K562 (cell line): ENCODE results near the gene RPTOR. TPM values are rescaled to one million over a fixed set of nuclear protein-coding genes. Genes with fewer than 3 reads are reported as not detected.
A peak's percentile ranks its signal among the peaks of the same experiment; 100 is the strongest.

Experiments used
- ARID1B ChIP-seq: fragments of 450-650 bp; IDR thresholded peaks from 2 replicates; pipeline ENCODE4 v1.6.1; 2016; ENCODE audit warnings: antibody characterized with exemption, mild to moderate bottlenecking, inconsistent platforms
- BCOR ChIP-seq: fragments of 450-650 bp; IDR thresholded peaks from 2 replicates; pipeline ENCODE4 v1.6.1; 2016
- CBFA2T2 ChIP-seq: fragments of 450-650 bp; conservative IDR thresholded peaks from 2 replicates; pipeline ENCODE4 v1.6.1; 2017; ENCODE audit warnings: mild to moderate bottlenecking
- HMGN3 ChIP-seq: IDR thresholded peaks from 2 replicates; pipeline ENCODE4 v1.6.1; 2011; ENCODE audit warnings: borderline replicate concordance, low read depth, mild to moderate bottlenecking, mixed read lengths, low read length; ENCODE audit not compliant: insufficient read length; ENCODE audit errors: extremely low read depth
- JUN ChIP-seq, 2 experiments: sonication (generic) in 1 of 2; formaldehyde crosslinking in 1 of 2; IDR thresholded peaks; 2 replicates each; pipeline versions ENCODE4 v1.6.1 to v1.8.0; 2012 to 2022; ENCODE audit warnings: borderline replicate concordance in 2 of 2, mild to moderate bottlenecking in 2 of 2, improper control_type of control experiment in 1 of 2, low read depth in 1 of 2, low read length in 1 of 2, missing genetic modification reagents in 1 of 2
- NR4A1 ChIP-seq, 2 experiments: fragments of 250-450 bp in 1 of 2; fragments of 450-650 bp in 1 of 2; sonication (Bioruptor Pico) in 1 of 2; IDR thresholded peaks; 2 replicates each; pipeline versions ENCODE4 v1.4.0 to v1.6.1; 2016 to 2020; ENCODE audit warnings: mild to moderate bottlenecking in 2 of 2, missing compliant biosample characterization in 1 of 2, missing genetic modification characterization in 1 of 2, moderate library complexity in 1 of 2
- PREB ChIP-seq: sonication (generic); formaldehyde crosslinking; IDR thresholded peaks from 2 replicates; pipeline ENCODE4 v1.8.1; 2023; ENCODE audit warnings: mild to moderate bottlenecking, missing genetic modification reagents
- SIN3A ChIP-seq, 2 experiments: fragments of 150-350 bp in 1 of 2; IDR thresholded peaks; 2 replicates each; pipeline ENCODE4 v1.6.1; 2011 to 2016; ENCODE audit warnings: borderline replicate concordance in 2 of 2, low read depth in 2 of 2, low read length in 2 of 2, mild to moderate bottlenecking in 2 of 2, moderate library complexity in 2 of 2; ENCODE audit not compliant: control insufficient read depth in 1 of 2
- SREBF2 ChIP-seq: sonication (generic); formaldehyde crosslinking; IDR thresholded peaks from 2 replicates; pipeline ENCODE4 v1.4.0; 2020; ENCODE audit warnings: mild to moderate bottlenecking, missing genetic modification reagents
- SRF ChIP-seq, 2 experiments: fragments of 250-450, 450-650 bp in 1 of 2; sonication (Bioruptor Pico) in 1 of 2; sonication (generic) in 1 of 2; formaldehyde crosslinking; IDR thresholded peaks; 2 replicates each; pipeline versions ENCODE4 v1.5.0 to v1.5.1; 2020 to 2022; ENCODE audit warnings: mild to moderate bottlenecking in 1 of 2, missing genetic modification reagents in 1 of 2
- YY1 ChIP-seq, 3 experiments: IDR thresholded peaks; 2 replicates each; pipeline ENCODE4 v1.6.1; 2011; ENCODE audit warnings: low read length in 2 of 3, mild to moderate bottlenecking in 2 of 3, moderate library complexity in 2 of 3, borderline replicate concordance in 1 of 3, control low read depth in 1 of 3, low read depth in 1 of 3; ENCODE audit not compliant: insufficient read depth in 3 of 3, insufficient replicate concordance in 2 of 3, control insufficient read depth in 1 of 3, insufficient read length in 1 of 3; ENCODE audit errors: extremely low read depth in 1 of 3
- ZC3H8 ChIP-seq: fragments of 450-650 bp; IDR thresholded peaks from 2 replicates; pipeline ENCODE4 v1.6.1; 2017
- ZFX ChIP-seq: sonication (generic); formaldehyde crosslinking; IDR thresholded peaks from 2 replicates; pipeline ENCODE4 v1.8.0; 2022; ENCODE audit warnings: mild to moderate bottlenecking, missing genetic modification reagents, moderate library complexity
- ZNF124 ChIP-seq: sonication (generic); formaldehyde crosslinking; IDR thresholded peaks from 2 replicates; pipeline ENCODE4 v1.8.1; 2022; ENCODE audit warnings: missing genetic modification reagents
- polyA plus RNA-seq, 8 experiments: library from polyadenylated mRNA; depleted of rRNA in 4 of 8; stranded (reverse) in 5 of 8; unstranded in 3 of 8; fragments of >200 nt; fragmentation: Nextera tagmentation in 2 of 8; fragmentation: Illumina TruSeq in 1 of 8; extraction: Ambion mirVana in 2 of 8; extraction: Trizol in 1 of 8; gene quantifications; 2 replicates each; pipeline versions ENCODE4 v1.2.1 to v1.2.3, GENCODE V29; 2011 to 2014; ENCODE audit warnings: inconsistent platforms in 1 of 8, missing spikeins in 1 of 8
- total RNA-seq, 7 experiments: library from RNA; depleted of rRNA in 6 of 7; stranded (reverse); fragments of >200 nt in 6 of 7; fragmentation: Illumina TruSeq in 2 of 7; extraction: Trizol in 2 of 7; gene quantifications; 2 replicates each; pipeline versions ENCODE4 v1.2.1 to v1.2.3, GENCODE V29; 2011 to 2021; ENCODE audit warnings: low replicate concordance in 1 of 7
- TF ChIP-seq, protein P1 (sequence below): fragments of 250-450 bp; sonication (Bioruptor Pico); IDR thresholded peaks from 2 replicates; pipeline ENCODE4 v1.9.0; 2021; ENCODE audit warnings: mild to moderate bottlenecking, inconsistent platforms
- TF ChIP-seq, protein P2 (sequence below): IDR thresholded peaks from 3 replicates; pipeline ENCODE4 v1.6.1; 2011; ENCODE audit warnings: borderline replicate concordance, mild to moderate bottlenecking; ENCODE audit not compliant: insufficient read length, insufficient read depth
- TF ChIP-seq, protein P3 (sequence below): sonication (generic); formaldehyde crosslinking; IDR thresholded peaks from 2 replicates; pipeline ENCODE4 v1.8.1; 2023; ENCODE audit warnings: mild to moderate bottlenecking, missing genetic modification reagents

Gene RPTOR
- total and polyA plus RNA-seq, 9 of the 15 experiments (the other 6 are each of a cell fraction or from before 2014, with no cell fraction given) = 0.24 to 54.1 (median 10.2) TPM

DNA sequence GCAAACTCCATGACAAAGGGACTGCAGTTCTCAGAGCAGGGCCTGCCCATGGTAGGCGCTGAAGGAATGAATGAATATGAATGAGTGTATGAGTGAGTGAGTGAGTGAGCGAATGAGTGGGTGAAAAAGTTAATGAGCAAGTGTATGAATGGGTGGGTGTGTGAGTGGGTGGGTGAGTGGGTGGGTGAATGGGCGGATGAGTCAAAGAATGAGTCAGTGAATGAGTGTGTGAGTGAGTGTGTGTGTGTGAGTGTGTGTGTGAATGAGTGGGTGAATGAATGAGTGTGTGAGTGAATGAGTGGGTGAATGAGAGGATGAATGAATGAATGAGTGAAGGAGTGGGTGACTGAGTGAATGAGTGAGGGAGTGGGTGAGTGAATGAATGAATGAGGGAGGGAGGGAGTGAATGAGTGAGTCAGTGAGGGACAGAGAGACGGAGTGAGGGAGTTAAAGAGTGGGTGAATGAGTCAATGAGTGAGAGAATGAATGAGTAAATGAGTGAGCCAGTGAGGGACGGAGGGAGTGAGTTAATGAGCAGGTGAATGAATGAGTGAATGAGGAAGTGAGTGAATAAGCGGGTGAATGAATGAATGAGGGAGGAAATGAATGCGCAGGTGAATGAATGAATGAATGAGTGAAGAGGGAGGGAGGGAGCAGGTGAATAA is 435.9 kb downstream of the RPTOR start (continued):
- TF ChIP-seq, protein P1, sequence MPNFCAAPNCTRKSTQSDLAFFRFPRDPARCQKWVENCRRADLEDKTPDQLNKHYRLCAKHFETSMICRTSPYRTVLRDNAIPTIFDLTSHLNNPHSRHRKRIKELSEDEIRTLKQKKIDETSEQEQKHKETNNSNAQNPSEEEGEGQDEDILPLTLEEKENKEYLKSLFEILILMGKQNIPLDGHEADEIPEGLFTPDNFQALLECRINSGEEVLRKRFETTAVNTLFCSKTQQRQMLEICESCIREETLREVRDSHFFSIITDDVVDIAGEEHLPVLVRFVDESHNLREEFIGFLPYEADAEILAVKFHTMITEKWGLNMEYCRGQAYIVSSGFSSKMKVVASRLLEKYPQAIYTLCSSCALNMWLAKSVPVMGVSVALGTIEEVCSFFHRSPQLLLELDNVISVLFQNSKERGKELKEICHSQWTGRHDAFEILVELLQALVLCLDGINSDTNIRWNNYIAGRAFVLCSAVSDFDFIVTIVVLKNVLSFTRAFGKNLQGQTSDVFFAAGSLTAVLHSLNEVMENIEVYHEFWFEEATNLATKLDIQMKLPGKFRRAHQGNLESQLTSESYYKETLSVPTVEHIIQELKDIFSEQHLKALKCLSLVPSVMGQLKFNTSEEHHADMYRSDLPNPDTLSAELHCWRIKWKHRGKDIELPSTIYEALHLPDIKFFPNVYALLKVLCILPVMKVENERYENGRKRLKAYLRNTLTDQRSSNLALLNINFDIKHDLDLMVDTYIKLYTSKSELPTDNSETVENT (CRISPR knock-in tag) = no peak
- TF ChIP-seq ZNF124 (CRISPR knock-in tag) = no peak
- no peak for TF ChIP-seq SIN3A (IDR thresholded peaks at IDR 0.05; ENCODE audit: borderline replicate concordance in 2 of 2, control insufficient read depth in 1 of 2, low read depth in 2 of 2, low read length in 2 of 2)
- TF ChIP-seq PREB (CRISPR knock-in tag) = no peak
- no peak for TF ChIP-seq CBFA2T2
- no peak for TF ChIP-seq ZFX
- TF ChIP-seq BCOR = peak; percentile 76
- no peak for TF ChIP-seq JUN (IDR thresholded peaks at IDR 0.05; ENCODE audit: borderline replicate concordance, low read depth, low read length)
- no peak for TF ChIP-seq JUN (CRISPR knock-in tag; IDR thresholded peaks at IDR 0.05; ENCODE audit: borderline replicate concordance)
- TF ChIP-seq, protein P2, sequence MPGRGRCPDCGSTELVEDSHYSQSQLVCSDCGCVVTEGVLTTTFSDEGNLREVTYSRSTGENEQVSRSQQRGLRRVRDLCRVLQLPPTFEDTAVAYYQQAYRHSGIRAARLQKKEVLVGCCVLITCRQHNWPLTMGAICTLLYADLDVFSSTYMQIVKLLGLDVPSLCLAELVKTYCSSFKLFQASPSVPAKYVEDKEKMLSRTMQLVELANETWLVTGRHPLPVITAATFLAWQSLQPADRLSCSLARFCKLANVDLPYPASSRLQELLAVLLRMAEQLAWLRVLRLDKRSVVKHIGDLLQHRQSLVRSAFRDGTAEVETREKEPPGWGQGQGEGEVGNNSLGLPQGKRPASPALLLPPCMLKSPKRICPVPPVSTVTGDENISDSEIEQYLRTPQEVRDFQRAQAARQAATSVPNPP = no peak
- peak; percentile 41 for TF ChIP-seq ARID1B
- no peak for TF ChIP-seq SRF (CRISPR knock-in tag; IDR thresholded peaks at IDR 0.05)
- no peak for TF ChIP-seq SREBF2 (CRISPR knock-in tag)
- TF ChIP-seq HMGN3 = no peak
- no peak for TF ChIP-seq YY1 (IDR thresholded peaks at IDR 0.05; ENCODE audit: borderline replicate concordance in 1 of 3, control insufficient read depth in 1 of 3, extremely low read depth in 1 of 3, insufficient read depth in 3 of 3, insufficient read length in 1 of 3, insufficient replicate concordance in 2 of 3, low read depth in 1 of 3, low read length in 2 of 3)
- TF ChIP-seq, protein P3, sequence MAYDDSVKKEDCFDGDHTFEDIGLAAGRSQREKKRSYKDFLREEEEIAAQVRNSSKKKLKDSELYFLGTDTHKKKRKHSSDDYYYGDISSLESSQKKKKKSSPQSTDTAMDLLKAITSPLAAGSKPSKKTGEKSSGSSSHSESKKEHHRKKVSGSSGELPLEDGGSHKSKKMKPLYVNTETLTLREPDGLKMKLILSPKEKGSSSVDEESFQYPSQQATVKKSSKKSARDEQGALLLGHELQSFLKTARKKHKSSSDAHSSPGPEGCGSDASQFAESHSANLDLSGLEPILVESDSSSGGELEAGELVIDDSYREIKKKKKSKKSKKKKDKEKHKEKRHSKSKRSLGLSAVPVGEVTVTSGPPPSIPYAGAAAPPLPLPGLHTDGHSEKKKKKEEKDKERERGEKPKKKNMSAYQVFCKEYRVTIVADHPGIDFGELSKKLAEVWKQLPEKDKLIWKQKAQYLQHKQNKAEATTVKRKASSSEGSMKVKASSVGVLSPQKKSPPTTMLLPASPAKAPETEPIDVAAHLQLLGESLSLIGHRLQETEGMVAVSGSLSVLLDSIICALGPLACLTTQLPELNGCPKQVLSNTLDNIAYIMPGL (CRISPR knock-in tag) = no peak
- no peak for TF ChIP-seq NR4A1 (CRISPR knock-in tag; IDR thresholded peaks at IDR 0.05)
- TF ChIP-seq NR4A1 (tag; IDR thresholded peaks at IDR 0.05) = no peak
- no peak for TF ChIP-seq ZC3H8
